ENCODE measurements around the gene NTMT1. TPM values are rescaled to one million over a fixed set of nuclear protein-coding genes. Genes with fewer than 3 reads are reported as not detected.

Gene NTMT1
- total and polyA plus RNA-seq, 10 of the 15 experiments (the other 5 are each of a cell fraction or from before 2014, with no cell fraction given), result 12.8 to 85.4 (median 39.3) TPM

DNA sequence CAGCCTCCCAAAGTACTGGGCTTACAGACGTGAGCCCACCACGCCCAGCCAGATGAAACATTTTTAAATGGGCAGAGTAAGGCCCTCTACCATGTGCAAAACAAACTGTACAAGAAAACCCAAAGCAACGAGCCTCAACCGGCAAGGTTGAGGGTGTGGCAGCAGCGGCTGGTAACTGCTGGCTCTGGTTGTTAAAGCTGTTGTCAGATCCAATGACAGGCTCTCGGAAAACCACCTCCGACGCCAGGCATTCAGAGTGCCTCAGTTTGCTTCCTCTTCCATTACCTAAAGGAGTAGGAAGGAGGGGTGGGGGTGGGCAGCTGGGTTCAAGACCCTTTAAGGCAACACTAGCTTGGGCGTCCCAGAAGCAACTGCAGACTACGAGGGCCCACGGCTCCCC, 18.4 kb downstream of the NTMT1 start:
- H3K79me2 ChIP-seq (ENCODE audit: control insufficient read depth, insufficient read depth, low read length), result peaks cover 15% of the 10 kb centered on the region
- BruUV-seq (replicated peaks), result no TSS peak
- SMC1A ChIA-PET (ENCODE audit: uncharacterized antibody, unreplicated experiment), result no interaction called here
- RAD21 ChIA-PET (ENCODE audit: unreplicated experiment), result interaction anchor here (1.3 kb wide), 1 partner anchor 140 kb away, joined by 3 read pairs; no protein-coding TSS in a partner anchor
- intact Hi-C loops (cut with micrococcal nuclease; ENCODE audit: unreplicated experiment), result no loop called here
- H4K20me1 ChIP-seq (ENCODE audit: control insufficient read depth, insufficient read depth), result no peaks in the 10 kb centered on the region
- POLR2A ChIA-PET, result no interaction called here
- H3K9ac ChIP-seq (ENCODE audit: control insufficient read depth, insufficient read depth, low read length), result no peak overlapping the region
- H3K4me3 ChIP-seq, result no peak overlapping the region
- CTCF ChIA-PET, result interaction anchor here (0.6 to 1.4 kb wide), 2 partner anchors 77 to 1071 kb away, joined by 3 read pairs; no protein-coding TSS in a partner anchor
- no peak for ATAC-seq
- no peak overlapping the region for H3K4me2 ChIP-seq (ENCODE audit: control insufficient read depth, insufficient read depth)
- no peak for DNase-seq (ENCODE audit: low read depth, low spot score)
- H3K4me1 ChIP-seq (ENCODE audit: control insufficient read depth, insufficient read depth, low read length), result peaks cover 6% of the 10 kb centered on the region; the same call in 1 of the 2 replicates
- no peaks in the 10 kb centered on the region for H3K9me3 ChIP-seq (replicated peaks; ENCODE audit: control insufficient read depth, insufficient read depth, low read length)
- WGBS (ENCODE audit: insufficient coverage, insufficient replicate concordance, low lambda C conversion rate, missing lambda C conversion rate), result 59% methylated on average over 11 of the region's 11 CpGs
- in situ Hi-C loops (cut with MboI), result no loop called here
- no peaks in the 10 kb centered on the region for H3K27me3 ChIP-seq (replicated peaks in 1 of 2; ENCODE audit: control insufficient read depth in 2 of 2, insufficient read depth in 2 of 2, low read length in 1 of 2)
- TF ChIP-seq RFX5 (IDR thresholded peaks at IDR 0.05; ENCODE audit: low read depth, low read length) (no peak), CREB1 (IDR thresholded peaks at IDR 0.05; ENCODE audit: low read depth) (no peak), SRF (IDR thresholded peaks at IDR 0.05; ENCODE audit: low read depth in 2 of 2, low read length in 2 of 2) (no peak), MEF2A (IDR thresholded peaks at IDR 0.05; ENCODE audit: insufficient read depth, low read depth, low read length) (no peak), GATAD2B (conservative IDR thresholded peaks at IDR 0.05; ENCODE audit: low read depth) (no peak), CHD4 (IDR thresholded peaks at IDR 0.05) (no peak), NFYA (IDR thresholded peaks at IDR 0.05; ENCODE audit: borderline replicate concordance, low read depth, low read length) (no peak), NKRF (conservative IDR thresholded peaks at IDR 0.05) (no peak), MYB (IDR thresholded peaks at IDR 0.05; ENCODE audit: borderline replicate concordance, low read depth, low read length) (no peak)
- H3K27ac ChIP-seq (ENCODE audit: control insufficient read depth, insufficient read depth), result no peak overlapping the region
- no peak for FAIRE-seq
- no peak overlapping the region for H2AFZ ChIP-seq (ENCODE audit: control insufficient read depth, low read depth, low read length)
- no peaks in the 10 kb centered on the region; a peak in 1 of 4 replicates for H3K36me3 ChIP-seq (ENCODE audit: control insufficient read depth in 2 of 2, insufficient read depth in 2 of 2, low read length in 1 of 2)

All from GM12878 (cell line).